Nephron (organoid): ENCODE measurements around the gene BARX2.

Source experiments
- H3K27ac Mint-ChIP-seq, 3 experiments: 2 replicates each; pipeline ENCODE4 v1.8.0; 2020; ENCODE audit warnings: mixed read lengths in 3 of 3, mild to moderate bottlenecking in 2 of 3, moderate library complexity in 1 of 3
- H3K27me3 Mint-ChIP-seq: 2 replicates; pipeline ENCODE4 v1.8.0; 2021; ENCODE audit warnings: low read depth, mild to moderate bottlenecking, moderate library complexity, mixed read lengths
- H3K36me3 Mint-ChIP-seq: 2 replicates; pipeline ENCODE4 v1.8.0; 2020; ENCODE audit warnings: low read depth, mixed read lengths
- H3K4me1 Mint-ChIP-seq: 2 replicates; pipeline ENCODE4 v1.8.0; 2020; ENCODE audit warnings: mixed read lengths
- H3K4me3 Mint-ChIP-seq, 3 experiments: 2 replicates each; pipeline ENCODE4 v1.8.0; 2020; ENCODE audit warnings: mild to moderate bottlenecking in 3 of 3, mixed read lengths in 3 of 3, moderate library complexity in 2 of 3
- H3K9me3 Mint-ChIP-seq: 2 replicates; pipeline ENCODE4 v1.8.0; 2020; ENCODE audit warnings: mixed read lengths
- TF ChIP-seq, protein P1 (sequence below), 3 experiments: fragments of 200-600 bp; sonication (generic); IDR thresholded peaks; one replicate each; pipeline ENCODE4 v1.5.0; 2021; ENCODE audit warnings: antibody characterized with exemption in 3 of 3; ENCODE audit not compliant: unreplicated experiment in 3 of 3

BARX2 gene

DNA sequence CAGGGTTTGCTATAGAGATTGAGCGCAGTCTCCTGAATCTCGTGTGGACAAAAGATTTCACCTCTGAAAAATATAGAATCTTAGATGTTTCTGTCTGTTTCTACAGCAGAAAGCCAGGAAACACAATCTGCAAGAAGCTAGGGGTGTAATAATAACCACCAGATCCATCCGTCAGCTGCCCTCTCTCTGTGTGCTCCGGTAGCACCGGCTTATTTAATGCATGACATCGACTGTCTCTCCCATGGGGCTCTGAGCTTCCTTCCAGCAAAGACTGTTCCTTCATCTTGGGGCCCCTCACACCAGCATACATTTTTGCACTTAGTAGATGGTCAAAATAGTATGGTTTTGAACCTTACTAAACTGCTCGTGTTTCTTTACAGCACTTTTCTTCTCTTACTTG, 20.2 kb downstream of the BARX2 start:
- Mint-ChIP-seq H3K27me3 (peaks cover 4% of the 10 kb centered on the region), H3K36me3 (no peaks in the 10 kb centered on the region), H3K4me3 (peak overlapping the region in 1 of 3 experiments; percentile 7), H3K9me3 (peaks cover 7% of the 10 kb centered on the region), H3K27ac (peak overlapping the region; percentile 32 to 70 (median 34)), H3K4me1 (peaks cover 24% of the 10 kb centered on the region)
- TF ChIP-seq, protein P1, sequence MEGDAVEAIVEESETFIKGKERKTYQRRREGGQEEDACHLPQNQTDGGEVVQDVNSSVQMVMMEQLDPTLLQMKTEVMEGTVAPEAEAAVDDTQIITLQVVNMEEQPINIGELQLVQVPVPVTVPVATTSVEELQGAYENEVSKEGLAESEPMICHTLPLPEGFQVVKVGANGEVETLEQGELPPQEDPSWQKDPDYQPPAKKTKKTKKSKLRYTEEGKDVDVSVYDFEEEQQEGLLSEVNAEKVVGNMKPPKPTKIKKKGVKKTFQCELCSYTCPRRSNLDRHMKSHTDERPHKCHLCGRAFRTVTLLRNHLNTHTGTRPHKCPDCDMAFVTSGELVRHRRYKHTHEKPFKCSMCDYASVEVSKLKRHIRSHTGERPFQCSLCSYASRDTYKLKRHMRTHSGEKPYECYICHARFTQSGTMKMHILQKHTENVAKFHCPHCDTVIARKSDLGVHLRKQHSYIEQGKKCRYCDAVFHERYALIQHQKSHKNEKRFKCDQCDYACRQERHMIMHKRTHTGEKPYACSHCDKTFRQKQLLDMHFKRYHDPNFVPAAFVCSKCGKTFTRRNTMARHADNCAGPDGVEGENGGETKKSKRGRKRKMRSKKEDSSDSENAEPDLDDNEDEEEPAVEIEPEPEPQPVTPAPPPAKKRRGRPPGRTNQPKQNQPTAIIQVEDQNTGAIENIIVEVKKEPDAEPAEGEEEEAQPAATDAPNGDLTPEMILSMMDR (IDR thresholded peaks at IDR 0.05; ENCODE audit: unreplicated experiment in 3 of 3): no peak

DNA sequence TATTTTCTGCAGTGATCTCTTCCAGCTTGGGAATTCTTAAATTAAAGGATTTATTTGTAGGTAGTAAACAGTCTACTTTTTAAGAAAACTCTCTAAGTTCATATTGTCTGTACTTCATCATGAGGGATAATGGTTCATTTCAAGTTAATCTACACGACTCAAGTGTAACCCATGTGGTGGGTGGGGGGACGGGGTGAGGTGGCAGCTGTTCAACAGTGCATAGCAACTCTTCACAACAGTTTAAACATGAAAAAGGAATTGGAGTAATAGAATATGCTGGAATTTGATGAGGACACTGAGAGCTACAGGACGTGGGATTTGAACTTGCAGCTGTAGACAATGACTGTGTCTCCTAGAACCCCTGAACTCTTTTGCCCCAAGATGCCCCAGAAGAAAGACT, 20.8 kb downstream of the BARX2 start:
- Mint-ChIP-seq H3K4me3 (peak overlapping the region in 1 of 3 experiments; percentile 7), H3K4me1 (peaks cover 28% of the 10 kb centered on the region), H3K27me3 (peaks cover 4% of the 10 kb centered on the region), H3K27ac (peak overlapping the region; percentile 12 to 70 (median 34)), H3K9me3 (peaks cover 7% of the 10 kb centered on the region), H3K36me3 (no peaks in the 10 kb centered on the region)
- TF ChIP-seq, protein P1 (IDR thresholded peaks at IDR 0.05; ENCODE audit: unreplicated experiment in 3 of 3): no peak

DNA sequence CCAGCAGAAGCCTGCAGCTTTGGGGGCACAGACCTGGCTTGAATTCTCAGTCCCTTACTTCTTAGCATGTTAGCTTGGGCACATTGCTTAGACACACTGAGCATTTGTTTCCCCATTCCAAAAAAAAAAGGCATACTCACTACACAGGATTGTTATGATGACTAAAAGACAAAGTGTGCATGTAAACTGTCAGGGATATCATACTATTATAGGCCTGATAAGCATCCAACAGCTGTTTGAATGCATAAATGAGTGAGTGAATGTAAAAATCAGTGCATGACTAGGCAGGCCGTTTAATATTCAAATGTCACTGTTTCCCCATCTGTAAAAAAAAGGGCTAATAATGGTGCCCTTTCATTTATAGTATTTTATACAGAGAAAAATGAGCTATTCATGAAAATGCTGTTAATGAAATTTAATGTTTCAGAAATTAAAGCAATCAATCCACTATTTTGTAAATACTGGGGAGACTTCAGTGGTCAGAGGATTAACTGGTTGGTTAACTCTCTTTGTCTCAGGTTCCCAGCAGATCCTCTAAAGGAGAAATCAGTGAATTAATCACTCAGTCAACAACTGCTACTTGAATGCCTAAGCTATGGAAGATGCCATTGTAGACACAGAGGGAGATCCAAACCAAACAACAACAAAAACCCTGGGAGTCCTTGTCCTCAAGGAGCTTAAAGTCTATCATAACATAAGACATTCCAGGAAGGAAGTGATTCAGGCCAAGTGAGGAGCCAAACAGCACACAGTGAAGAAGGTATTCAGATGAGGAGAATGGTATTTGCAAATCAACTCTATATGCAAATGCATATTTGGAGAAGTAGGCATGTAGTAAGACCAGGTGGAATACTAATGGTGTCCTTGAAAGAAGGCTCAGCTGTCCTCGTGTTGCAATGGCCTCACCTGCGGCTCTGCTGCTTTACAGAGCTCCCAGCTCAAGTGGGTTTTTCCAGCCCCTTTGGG, 26.8 kb downstream of the BARX2 start:
- H3K36me3 Mint-ChIP-seq: no peaks in the 10 kb centered on the region
- no peak overlapping the region for H3K4me3 Mint-ChIP-seq
- peaks cover 7% of the 10 kb centered on the region for H3K9me3 Mint-ChIP-seq
- peaks cover 37% of the 10 kb centered on the region for H3K4me1 Mint-ChIP-seq
- no peaks in the 10 kb centered on the region for H3K27me3 Mint-ChIP-seq
- H3K27ac Mint-ChIP-seq: peak overlapping the region in 1 of 3 experiments; percentile 58
- TF ChIP-seq, protein P1 (IDR thresholded peaks at IDR 0.05; ENCODE audit: unreplicated experiment in 3 of 3): no peak

DNA sequence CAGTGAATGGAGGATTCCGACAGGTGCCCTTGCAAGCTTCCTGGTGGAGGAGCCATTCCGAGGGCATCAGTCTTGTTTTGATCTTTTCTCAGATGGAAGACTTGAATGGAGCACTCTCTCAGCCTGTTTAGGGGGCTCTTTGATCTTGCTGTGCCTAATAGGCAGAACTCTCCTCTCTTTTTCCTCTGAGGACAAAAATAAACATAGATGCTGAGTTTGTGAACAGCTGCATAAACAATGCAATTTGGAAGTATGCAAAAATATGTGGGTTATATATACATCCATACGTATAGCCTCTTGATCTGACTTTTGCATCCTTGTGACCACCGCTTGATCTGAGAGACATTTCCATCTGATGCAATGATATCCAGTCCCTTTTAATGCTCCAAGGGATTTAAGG, 29.1 kb downstream of the BARX2 start:
- TF ChIP-seq, protein P1 (IDR thresholded peaks at IDR 0.05; ENCODE audit: unreplicated experiment in 3 of 3): no peak
- Mint-ChIP-seq H3K36me3 (no peaks in the 10 kb centered on the region), H3K4me1 (peaks cover 37% of the 10 kb centered on the region), H3K9me3 (no peaks in the 10 kb centered on the region), H3K4me3 (peak overlapping the region in 1 of 3 experiments; percentile 20), H3K27ac (no peak overlapping the region), H3K27me3 (no peaks in the 10 kb centered on the region)

DNA sequence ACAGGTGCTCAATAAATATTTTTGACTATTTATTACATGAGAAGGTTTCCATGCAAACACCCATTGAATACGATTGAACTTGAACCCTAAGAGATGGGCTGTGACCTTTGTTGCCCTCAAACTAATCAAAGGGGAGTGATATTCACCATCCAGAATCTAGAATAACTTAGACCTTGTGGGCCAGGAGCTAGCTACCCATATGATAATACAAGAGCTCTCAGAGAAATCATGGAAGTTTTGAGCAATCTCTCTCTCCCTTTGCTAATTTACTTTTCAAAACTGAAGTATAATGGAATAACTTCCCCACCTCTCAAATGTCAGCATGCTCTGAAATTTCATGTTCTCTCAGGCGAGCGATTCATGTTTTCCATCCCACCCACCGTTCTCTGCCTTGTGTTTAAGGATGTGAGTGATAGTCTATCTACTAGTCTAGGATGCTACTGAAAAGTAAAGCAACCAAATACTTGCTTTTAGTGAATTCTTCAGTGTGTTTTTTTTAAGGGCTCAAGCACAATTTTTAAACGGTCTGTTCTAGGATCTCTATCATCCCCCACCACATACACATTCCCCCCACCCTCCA, 33.3 kb downstream of the BARX2 start:
- Mint-ChIP-seq H3K4me3 (no peak overlapping the region), H3K27me3 (no peaks in the 10 kb centered on the region), H3K27ac (no peak overlapping the region), H3K4me1 (peaks cover 24% of the 10 kb centered on the region), H3K9me3 (no peaks in the 10 kb centered on the region), H3K36me3 (no peaks in the 10 kb centered on the region)
- TF ChIP-seq, protein P1 (IDR thresholded peaks at IDR 0.05; ENCODE audit: unreplicated experiment in 3 of 3): no peak
